Smooth muscle cell (in vitro differentiated cells): Measurements from ENCODE around the gene DYRK1A. TPM values are rescaled to one million over a fixed set of nuclear protein-coding genes. Genes with fewer than 3 reads are reported as not detected.

ENCODE experiments used
- DNase-seq: peaks from one replicate; lab custom pipeline; 2025; ENCODE audit not compliant: unreplicated experiment; lab: John Stamatoyannopoulos, UW
- H2AFZ ChIP-seq: fragments of 200-600 bp; sonication (generic); 2 replicates; pipeline ENCODE4 v1.6.0; 2016; ENCODE audit warnings: antibody characterized with exemption, low read depth, mild to moderate bottlenecking
- H3F3A ChIP-seq: fragments of 200-600 bp; sonication (generic); 2 replicates; pipeline ENCODE4 v1.6.0; 2017; ENCODE audit warnings: antibody characterized with exemption, low read depth
- H3K27ac ChIP-seq: fragments of 200-600 bp; sonication (generic); 2 replicates; pipeline ENCODE4 v1.5.1; 2016; ENCODE audit warnings: low read depth, mild to moderate bottlenecking
- H3K27me3 ChIP-seq: fragments of 200-600 bp; sonication (generic); 2 replicates; pipeline ENCODE4 v1.6.1; 2016; ENCODE audit warnings: low read depth, mild to moderate bottlenecking
- H3K36me3 ChIP-seq: fragments of 200-600 bp; sonication (generic); 2 replicates; pipeline ENCODE4 v1.5.1; 2016; ENCODE audit warnings: low read depth
- H3K4me1 ChIP-seq: fragments of 200-600 bp; sonication (generic); 2 replicates; pipeline ENCODE4 v1.5.1; 2016; ENCODE audit warnings: low read depth
- H3K4me2 ChIP-seq: fragments of 200-600 bp; sonication (generic); 2 replicates; pipeline ENCODE4 v1.6.0; 2016; ENCODE audit warnings: mild to moderate bottlenecking
- H3K4me3 ChIP-seq: fragments of 200-600 bp; sonication (generic); 2 replicates; pipeline ENCODE4 v1.5.1; 2016; ENCODE audit warnings: mild to moderate bottlenecking
- H3K79me2 ChIP-seq: fragments of 200-600 bp; sonication (generic); 2 replicates; pipeline ENCODE4 v1.6.0; 2016; ENCODE audit warnings: low read depth, mild to moderate bottlenecking
- H3K9ac ChIP-seq: fragments of 200-600 bp; sonication (generic); 2 replicates; pipeline ENCODE4 v1.6.0; 2016; ENCODE audit warnings: low read depth
- H3K9me3 ChIP-seq: fragments of 200-600 bp; sonication (generic); replicated peaks from 2 replicates; pipeline ENCODE4 v1.5.1; 2016; ENCODE audit warnings: low read depth
- H4K20me1 ChIP-seq: fragments of 200-600 bp; sonication (generic); 2 replicates; pipeline ENCODE4 v1.6.0; 2016; ENCODE audit warnings: low read depth
- CTCF ChIP-seq: fragments of 200-600 bp; sonication (generic); IDR thresholded peaks from 2 replicates; pipeline ENCODE4 v1.5.1; 2017; ENCODE audit warnings: borderline replicate concordance, mild to moderate bottlenecking, antibody characterized with exemption; ENCODE audit not compliant: insufficient read depth, poor library complexity, severe bottlenecking
- WGBS: methylation state at CpG from one replicate; pipeline ENCODE4 v1.1.7; 2016; ENCODE audit warnings: low lambda C conversion rate; 5-methylcytosine and 5-hydroxymethylcytosine counted together
- polyA plus RNA-seq: library from polyadenylated mRNA; unstranded; fragments of >200 nt; fragmentation: Nextera tagmentation; extraction: Ambion mirVana; gene quantifications from 2 replicates; pipeline ENCODE4 v1.2.1, GENCODE V29; 2016
- total RNA-seq: library from RNA; depleted of rRNA; stranded (reverse); fragments of >200 nt; gene quantifications from 2 replicates; pipeline ENCODE4 v1.2.3, GENCODE V29; 2014

The DYRK1A gene
- total and polyA plus RNA-seq, 2 experiments from 2014 or later = 2.4 to 61.7 TPM

GRCh38 chr21:37529649-37530048 lies 163.1 kb downstream of the DYRK1A start:
- H4K20me1 ChIP-seq = no peaks in the 10 kb centered on the region
- H3F3A ChIP-seq = no peaks in the 10 kb centered on the region
- no peak overlapping the region for H3K4me3 ChIP-seq
- no peak overlapping the region for H2AFZ ChIP-seq
- H3K36me3 ChIP-seq = no peaks in the 10 kb centered on the region
- no peak overlapping the region for H3K9ac ChIP-seq
- no peaks in the 10 kb centered on the region for H3K27me3 ChIP-seq
- 92% methylated on average over 6 of the region's 6 CpGs for WGBS
- TF ChIP-seq CTCF = no peak
- H3K4me2 ChIP-seq = no peak overlapping the region
- peaks cover 6% of the 10 kb centered on the region for H3K4me1 ChIP-seq
- H3K9me3 ChIP-seq = no peaks in the 10 kb centered on the region
- DNase-seq = no peak
- no peak overlapping the region for H3K27ac ChIP-seq
- H3K79me2 ChIP-seq = no peaks in the 10 kb centered on the region

GRCh38 chr21:37530901-37531351 lies 164.4 kb downstream of the DYRK1A start:
- no peak overlapping the region for H3K4me3 ChIP-seq
- H4K20me1 ChIP-seq = no peaks in the 10 kb centered on the region
- no peaks in the 10 kb centered on the region for H3K79me2 ChIP-seq
- H3K27ac ChIP-seq = no peak overlapping the region
- H3F3A ChIP-seq = no peaks in the 10 kb centered on the region
- no peak overlapping the region for H3K9ac ChIP-seq
- no peak overlapping the region for H3K4me2 ChIP-seq
- H3K4me1 ChIP-seq = peaks cover 3% of the 10 kb centered on the region
- TF ChIP-seq CTCF = no peak
- no peaks in the 10 kb centered on the region for H3K36me3 ChIP-seq
- no peaks in the 10 kb centered on the region for H3K27me3 ChIP-seq
- DNase-seq = no peak
- H3K9me3 ChIP-seq = no peaks in the 10 kb centered on the region
- 68% methylated on average over 13 of the region's 13 CpGs for WGBS
- no peak overlapping the region for H2AFZ ChIP-seq

GRCh38 chr21:37531431-37531932 lies 164.9 kb downstream of the DYRK1A start:
- no peak overlapping the region for H3K27ac ChIP-seq
- H3F3A ChIP-seq = no peaks in the 10 kb centered on the region
- H3K4me1 ChIP-seq = no peaks in the 10 kb centered on the region
- no peak for TF ChIP-seq CTCF
- H3K4me2 ChIP-seq = no peak overlapping the region
- H3K4me3 ChIP-seq = no peak overlapping the region
- DNase-seq = no peak
- H4K20me1 ChIP-seq = no peaks in the 10 kb centered on the region
- H3K9ac ChIP-seq = no peak overlapping the region
- H3K9me3 ChIP-seq = no peaks in the 10 kb centered on the region
- H3K27me3 ChIP-seq = no peaks in the 10 kb centered on the region
- H3K36me3 ChIP-seq = no peaks in the 10 kb centered on the region
- no peaks in the 10 kb centered on the region for H3K79me2 ChIP-seq
- 79% methylated on average over 11 of the region's 13 CpGs for WGBS
- no peak overlapping the region for H2AFZ ChIP-seq
